H9 (cell line): ENCODE measurements around the gene STK11. TPM values are rescaled to one million over a fixed set of nuclear protein-coding genes. Genes with fewer than 3 reads are reported as not detected.

Experiments
- DNase-seq: peaks from one replicate; pipeline ENCODE4 v3.0.0-alpha.2; 2017
- H2AFZ ChIP-seq: one replicate; pipeline ENCODE4 v1.6.1; 2013; ENCODE audit warnings: mild to moderate bottlenecking, low read length, control low read depth, moderate library complexity
- H2AK5ac ChIP-seq: 2 replicates; pipeline ENCODE4 v1.6.1; 2013; ENCODE audit warnings: low read length, control low read depth, mixed read lengths; ENCODE audit not compliant: insufficient read length
- H2BK120ac ChIP-seq: one replicate; pipeline ENCODE4 v1.6.1; 2013; ENCODE audit warnings: low read depth, mild to moderate bottlenecking, low read length, control low read depth, inconsistent platforms; ENCODE audit not compliant: poor library complexity, severe bottlenecking
- H2BK12ac ChIP-seq: 2 replicates; pipeline ENCODE4 v1.6.1; 2013; ENCODE audit warnings: low read length, control low read depth, mixed read lengths, low read depth; ENCODE audit not compliant: insufficient read length
- H2BK15ac ChIP-seq: 2 replicates; pipeline ENCODE4 v1.6.1; 2013; ENCODE audit warnings: low read depth, low read length, control low read depth
- H2BK20ac ChIP-seq: one replicate; pipeline ENCODE4 v1.6.1; 2013; ENCODE audit warnings: low read depth, mild to moderate bottlenecking, low read length, control low read depth, inconsistent platforms; ENCODE audit not compliant: poor library complexity, severe bottlenecking
- H2BK5ac ChIP-seq: 2 replicates; pipeline ENCODE4 v1.6.1; 2013; ENCODE audit warnings: low read length, control low read depth, mixed read lengths; ENCODE audit not compliant: insufficient read length
- H3K14ac ChIP-seq: 2 replicates; pipeline ENCODE4 v1.6.1; 2013; ENCODE audit warnings: low read length, control low read depth; ENCODE audit not compliant: insufficient read depth
- H3K18ac ChIP-seq: 2 replicates; pipeline ENCODE4 v1.6.1; 2013; ENCODE audit warnings: low read depth, mild to moderate bottlenecking, mixed read lengths, low read length, control low read depth; ENCODE audit not compliant: insufficient read length
- H3K23ac ChIP-seq: 2 replicates; pipeline ENCODE4 v1.6.1; 2013; ENCODE audit warnings: low read length, control low read depth, mixed read lengths, low read depth; ENCODE audit not compliant: insufficient read length
- H3K23me2 ChIP-seq: 2 replicates; pipeline ENCODE4 v1.6.1; 2013; ENCODE audit warnings: low read depth, mild to moderate bottlenecking, mixed read lengths, low read length, control low read depth; ENCODE audit not compliant: insufficient read length, poor library complexity, severe bottlenecking
- H3K27ac ChIP-seq: 2 replicates; pipeline ENCODE4 v1.5.1; 2013; ENCODE audit warnings: low read length, control low read depth, mixed read lengths, low read depth; ENCODE audit not compliant: insufficient read length
- H3K27me3 ChIP-seq: 2 replicates; pipeline ENCODE4 v1.6.1; 2013; ENCODE audit warnings: low read length, control low read depth, inconsistent platforms; ENCODE audit not compliant: insufficient read depth
- H3K4ac ChIP-seq: 2 replicates; pipeline ENCODE4 v1.6.1; 2013; ENCODE audit warnings: low read depth, mild to moderate bottlenecking, control low read depth, inconsistent platforms, low read length, moderate library complexity
- H3K4me1 ChIP-seq: 2 replicates; pipeline ENCODE4 v1.6.1; 2013; ENCODE audit warnings: low read length, control low read depth, inconsistent platforms; ENCODE audit not compliant: insufficient read depth
- H3K4me2 ChIP-seq: 2 replicates; pipeline ENCODE4 v1.6.1; 2013; ENCODE audit warnings: low read length, control low read depth, mixed read lengths; ENCODE audit not compliant: insufficient read length, insufficient read depth
- H3K56ac ChIP-seq: 2 replicates; pipeline ENCODE4 v1.6.1; 2013; ENCODE audit warnings: low read depth, mild to moderate bottlenecking, mixed read lengths, low read length, control low read depth; ENCODE audit not compliant: insufficient read length
- H3K79me1 ChIP-seq: 2 replicates; pipeline ENCODE4 v1.6.1; 2013; ENCODE audit warnings: low read depth, mild to moderate bottlenecking, moderate library complexity, low read length, control low read depth, inconsistent platforms; ENCODE audit not compliant: insufficient read depth, poor library complexity, severe bottlenecking
- H3K79me2 ChIP-seq: 2 replicates; pipeline ENCODE4 v1.6.1; 2013; ENCODE audit warnings: low read length, control low read depth, inconsistent platforms; ENCODE audit not compliant: insufficient read depth
- H3K9ac ChIP-seq: 2 replicates; pipeline ENCODE4 v1.6.1; 2013; ENCODE audit warnings: low read length, control low read depth, mixed read lengths; ENCODE audit not compliant: insufficient read length; ENCODE audit errors: extremely low read depth
- H3K9me3 ChIP-seq: one replicate; pipeline ENCODE4 v1.6.1; 2013; ENCODE audit warnings: low read depth, low read length, inconsistent platforms; ENCODE audit not compliant: control insufficient read depth
- H3T11ph ChIP-seq: one replicate; pipeline ENCODE4 v1.6.1; 2013; ENCODE audit warnings: mild to moderate bottlenecking, low read length, control low read depth, inconsistent platforms
- H4K20me1 ChIP-seq: one replicate; pipeline ENCODE4 v1.6.1; 2013; ENCODE audit not compliant: control insufficient read depth, insufficient read length, insufficient read depth
- H4K5ac ChIP-seq: 2 replicates; pipeline ENCODE4 v1.6.1; 2013; ENCODE audit warnings: low read depth, mild to moderate bottlenecking, mixed read lengths, low read length, control low read depth; ENCODE audit not compliant: insufficient read length
- H4K8ac ChIP-seq: replicated peaks from 2 replicates; pipeline ENCODE4 v1.6.1; 2013; ENCODE audit warnings: low read length, control low read depth, mixed read lengths, low read depth; ENCODE audit not compliant: insufficient read length
- H4K91ac ChIP-seq: 2 replicates; pipeline ENCODE4 v1.6.1; 2013; ENCODE audit warnings: low read depth, mild to moderate bottlenecking, moderate library complexity, mixed read lengths, low read length, control low read depth; ENCODE audit not compliant: insufficient read length
- H3K27ac Mint-ChIP-seq, 3 experiments: 2 replicates in 2 of 3; 3 replicates in 1 of 3; pipeline ENCODE4 v1.8.0; 2020 to 2021; ENCODE audit warnings: mixed read lengths in 3 of 3, mild to moderate bottlenecking in 1 of 3, moderate library complexity in 1 of 3
- H3K27me3 Mint-ChIP-seq: 2 replicates; pipeline ENCODE4 v1.8.0; 2021; ENCODE audit warnings: low read depth, mild to moderate bottlenecking, moderate library complexity, mixed read lengths
- H3K36me3 Mint-ChIP-seq, 3 experiments: 2 replicates in 2 of 3; 3 replicates in 1 of 3; pipeline ENCODE4 v1.8.0; 2020 to 2021; ENCODE audit warnings: low read depth in 3 of 3, mixed read lengths in 3 of 3; ENCODE audit not compliant: insufficient read depth in 1 of 3
- H3K4me1 Mint-ChIP-seq, 2 experiments: 2 replicates each; pipeline ENCODE4 v1.8.0; 2020; ENCODE audit warnings: mixed read lengths in 2 of 2
- H3K4me3 Mint-ChIP-seq, 2 experiments: 2 replicates in 1 of 2; 3 replicates in 1 of 2; pipeline ENCODE4 v1.8.0; 2020 to 2021; ENCODE audit warnings: mild to moderate bottlenecking in 2 of 2, mixed read lengths in 2 of 2, moderate library complexity in 1 of 2
- H3K9me3 Mint-ChIP-seq, 2 experiments: 2 replicates in 1 of 2; 3 replicates in 1 of 2; pipeline ENCODE4 v1.8.0; 2020; ENCODE audit warnings: mild to moderate bottlenecking in 2 of 2, mixed read lengths in 2 of 2, moderate library complexity in 1 of 2
- WGBS: extraction: QIAGEN DNeasy Blood & Tissue Kit; methylation state at CpG from one replicate; pipeline ENCODE4 v1.1.7; 2013; ENCODE audit warnings: missing lambda C conversion rate, low lambda C conversion rate, mixed read lengths; ENCODE audit not compliant: insufficient read length; ENCODE audit errors: extremely low coverage; 5-methylcytosine and 5-hydroxymethylcytosine counted together
- total RNA-seq: library from RNA; stranded (reverse); gene quantifications from 2 replicates; pipeline ENCODE4 v1.2.1, GENCODE V29; 2021
- TF ChIP-seq, protein P1 (sequence below): fragments of 200-600 bp; sonication (generic); conservative IDR thresholded peaks from 3 replicates; pipeline ENCODE4 v1.8.0; 2021; ENCODE audit warnings: antibody characterized with exemption, mild to moderate bottlenecking

The STK11 gene
- total RNA-seq, 1 experiment from 2014 or later, result 74.3 TPM

- Mint-ChIP-seq H3K27ac (no peak overlapping the region), H3K4me3 (no peak overlapping the region), H3K9me3 (no peaks in the 10 kb centered on the region), H3K4me1 (peaks cover 26 to 34% of the 10 kb centered on the region in 2 experiments), H3K27me3 (no peaks in the 10 kb centered on the region; the same call in 1 of the 2 replicates), H3K36me3 (peaks cover 1 to 12% (median 7%) of the 10 kb centered on the region in 3 experiments)
- Histone ChIP-seq H2BK15ac (no peak overlapping the region), H4K91ac (no peak overlapping the region), H3K79me2 (peaks cover 12% of the 10 kb centered on the region; the same call in 1 of the 2 replicates), H3T11ph (no peak overlapping the region), H3K4me1 (no peaks in the 10 kb centered on the region), H2BK20ac (no peak overlapping the region), H2AK5ac (no peak overlapping the region), H3K23ac (no peak overlapping the region), H4K20me1 (peaks cover 5% of the 10 kb centered on the region), H3K9ac (no peak overlapping the region), H3K18ac (no peak overlapping the region), H2BK120ac (no peak overlapping the region), H3K4ac (no peak overlapping the region), H4K5ac (no peak overlapping the region), H3K79me1 (peaks cover 3% of the 10 kb centered on the region), H3K9me3 (no peaks in the 10 kb centered on the region), H2BK12ac (no peak overlapping the region), H3K27me3 (no peaks in the 10 kb centered on the region), H3K56ac (no peak overlapping the region), H2BK5ac (no peak overlapping the region), H3K14ac (no peak overlapping the region; the same call in 1 of the 2 replicates), H3K23me2 (peaks cover 2% of the 10 kb centered on the region), H4K8ac (no peak overlapping the region), H3K27ac (no peak overlapping the region), H3K4me2 (no peak overlapping the region), H2AFZ (no peak overlapping the region)
- no CpG with 5 or more reads among the region's 35 CpGs for WGBS
- TF ChIP-seq, protein P1, sequence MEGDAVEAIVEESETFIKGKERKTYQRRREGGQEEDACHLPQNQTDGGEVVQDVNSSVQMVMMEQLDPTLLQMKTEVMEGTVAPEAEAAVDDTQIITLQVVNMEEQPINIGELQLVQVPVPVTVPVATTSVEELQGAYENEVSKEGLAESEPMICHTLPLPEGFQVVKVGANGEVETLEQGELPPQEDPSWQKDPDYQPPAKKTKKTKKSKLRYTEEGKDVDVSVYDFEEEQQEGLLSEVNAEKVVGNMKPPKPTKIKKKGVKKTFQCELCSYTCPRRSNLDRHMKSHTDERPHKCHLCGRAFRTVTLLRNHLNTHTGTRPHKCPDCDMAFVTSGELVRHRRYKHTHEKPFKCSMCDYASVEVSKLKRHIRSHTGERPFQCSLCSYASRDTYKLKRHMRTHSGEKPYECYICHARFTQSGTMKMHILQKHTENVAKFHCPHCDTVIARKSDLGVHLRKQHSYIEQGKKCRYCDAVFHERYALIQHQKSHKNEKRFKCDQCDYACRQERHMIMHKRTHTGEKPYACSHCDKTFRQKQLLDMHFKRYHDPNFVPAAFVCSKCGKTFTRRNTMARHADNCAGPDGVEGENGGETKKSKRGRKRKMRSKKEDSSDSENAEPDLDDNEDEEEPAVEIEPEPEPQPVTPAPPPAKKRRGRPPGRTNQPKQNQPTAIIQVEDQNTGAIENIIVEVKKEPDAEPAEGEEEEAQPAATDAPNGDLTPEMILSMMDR, result no peak
- DNase-seq, result no peak
These were observed 37.6 kb upstream of the STK11 start for GRCh38 chr19:1167687-1168571.
